ENCODE results near the gene DLGAP1. TPM values are rescaled to one million over a fixed set of nuclear protein-coding genes. Genes with fewer than 3 reads are reported as not detected.
A peak's percentile ranks its signal among the peaks of the same experiment; 100 is the strongest.

DLGAP1 gene
- total RNA-seq, 1 donor from 2014 or later: 18.5 TPM

- Mint-ChIP-seq H3K9me3 (peaks cover 22% of the 10 kb centered on the region), H3K4me1 (peaks cover 47% of the 10 kb centered on the region), H3K36me3 (peaks cover 67% of the 10 kb centered on the region), H3K4me3 (no peak overlapping the region), H3K27me3 (ENCODE audit: insufficient read depth, low read depth) (peaks cover 3% of the 10 kb centered on the region), H3K27ac (no peak overlapping the region)
- Histone ChIP-seq H3K36me3 (peaks cover 39% of the 10 kb centered on the region), H3K79me2 (ENCODE audit: low read depth) (peaks cover 71% of the 10 kb centered on the region), H3K4me1 (peaks cover 62% of the 10 kb centered on the region), H3K4me3 (no peak overlapping the region), H3K9me3 (ENCODE audit: low read depth) (no peaks in the 10 kb centered on the region), H2AFZ (replicated peaks) (no peak overlapping the region), H3K4me2 (peak overlapping the region; percentile 44), H3F3A (ENCODE audit: low read depth) (peaks cover 97% of the 10 kb centered on the region), H3K27ac (peak overlapping the region; percentile 59), H4K20me1 (ENCODE audit: low read depth) (peaks cover 84% of the 10 kb centered on the region), H3K9ac (no peak overlapping the region), H3K27me3 (no peaks in the 10 kb centered on the region)
- no peak for DNase-seq (ENCODE audit: low spot score)
- no peak for TF ChIP-seq EZH2phosphoT487 (IDR thresholded peaks at IDR 0.05)
Observed at GRCh38 chr18:3458952-3459853, 995.9 kb downstream of the DLGAP1 start.

- Histone ChIP-seq H3K27me3 (no peaks in the 10 kb centered on the region), H2AFZ (replicated peaks) (no peak overlapping the region), H3K4me1 (peaks cover 62% of the 10 kb centered on the region), H3K27ac (peak overlapping the region; percentile 59), H3K79me2 (ENCODE audit: low read depth) (peaks cover 79% of the 10 kb centered on the region), H3K9ac (no peak overlapping the region), H3F3A (ENCODE audit: low read depth) (peaks cover 97% of the 10 kb centered on the region), H3K9me3 (ENCODE audit: low read depth) (no peaks in the 10 kb centered on the region), H3K36me3 (peaks cover 39% of the 10 kb centered on the region), H4K20me1 (ENCODE audit: low read depth) (peaks cover 92% of the 10 kb centered on the region), H3K4me3 (no peak overlapping the region), H3K4me2 (peak overlapping the region; percentile 44)
- DNase-seq (ENCODE audit: low spot score): no peak
- H3K4me3 Mint-ChIP-seq: no peak overlapping the region
- no peak overlapping the region for H3K27ac Mint-ChIP-seq
- peaks cover 52% of the 10 kb centered on the region for H3K4me1 Mint-ChIP-seq
- peaks cover 22% of the 10 kb centered on the region for H3K9me3 Mint-ChIP-seq
- H3K36me3 Mint-ChIP-seq: peaks cover 65% of the 10 kb centered on the region
- TF ChIP-seq EZH2 (IDR thresholded peaks at IDR 0.05): no peak
- no peak for TF ChIP-seq EZH2phosphoT487 (IDR thresholded peaks at IDR 0.05)
- TF ChIP-seq, protein P1, sequence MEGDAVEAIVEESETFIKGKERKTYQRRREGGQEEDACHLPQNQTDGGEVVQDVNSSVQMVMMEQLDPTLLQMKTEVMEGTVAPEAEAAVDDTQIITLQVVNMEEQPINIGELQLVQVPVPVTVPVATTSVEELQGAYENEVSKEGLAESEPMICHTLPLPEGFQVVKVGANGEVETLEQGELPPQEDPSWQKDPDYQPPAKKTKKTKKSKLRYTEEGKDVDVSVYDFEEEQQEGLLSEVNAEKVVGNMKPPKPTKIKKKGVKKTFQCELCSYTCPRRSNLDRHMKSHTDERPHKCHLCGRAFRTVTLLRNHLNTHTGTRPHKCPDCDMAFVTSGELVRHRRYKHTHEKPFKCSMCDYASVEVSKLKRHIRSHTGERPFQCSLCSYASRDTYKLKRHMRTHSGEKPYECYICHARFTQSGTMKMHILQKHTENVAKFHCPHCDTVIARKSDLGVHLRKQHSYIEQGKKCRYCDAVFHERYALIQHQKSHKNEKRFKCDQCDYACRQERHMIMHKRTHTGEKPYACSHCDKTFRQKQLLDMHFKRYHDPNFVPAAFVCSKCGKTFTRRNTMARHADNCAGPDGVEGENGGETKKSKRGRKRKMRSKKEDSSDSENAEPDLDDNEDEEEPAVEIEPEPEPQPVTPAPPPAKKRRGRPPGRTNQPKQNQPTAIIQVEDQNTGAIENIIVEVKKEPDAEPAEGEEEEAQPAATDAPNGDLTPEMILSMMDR (IDR thresholded peaks at IDR 0.05): no peak
- H3K27me3 Mint-ChIP-seq (ENCODE audit: insufficient read depth, low read depth): peaks cover 3% of the 10 kb centered on the region
Observed at GRCh38 chr18:3458378-3458777, 996.7 kb downstream of the DLGAP1 start.

DNA sequence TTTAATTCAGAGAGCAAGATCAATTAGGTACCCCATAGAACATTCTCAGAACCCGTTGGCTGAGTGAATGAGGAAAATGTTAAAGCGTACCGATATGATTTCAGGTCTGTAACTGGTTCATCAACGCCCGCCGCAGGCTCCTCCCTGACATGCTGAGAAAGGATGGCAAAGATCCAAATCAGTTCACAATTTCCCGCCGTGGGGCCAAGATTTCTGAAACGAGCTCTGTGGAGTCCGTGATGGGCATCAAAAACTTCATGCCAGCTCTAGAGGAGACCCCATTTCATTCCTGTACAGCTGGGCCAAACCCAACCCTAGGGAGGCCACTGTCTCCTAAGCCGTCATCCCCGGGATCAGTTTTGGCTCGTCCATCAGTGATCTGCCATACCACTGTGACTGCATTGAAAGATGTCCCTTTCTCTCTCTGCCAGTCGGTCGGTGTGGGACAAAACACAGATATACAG is 997.8 kb downstream of the DLGAP1 start:
- peaks cover 71% of the 10 kb centered on the region for H3K36me3 Mint-ChIP-seq
- no peaks in the 10 kb centered on the region for H3K27me3 ChIP-seq
- peaks cover 50% of the 10 kb centered on the region for H3K4me1 Mint-ChIP-seq
- no peak for TF ChIP-seq EZH2phosphoT487 (IDR thresholded peaks at IDR 0.05)
- no peak for TF ChIP-seq EZH2 (IDR thresholded peaks at IDR 0.05)
- TF ChIP-seq, protein P1 (IDR thresholded peaks at IDR 0.05): no peak
- peaks cover 90% of the 10 kb centered on the region for H3K79me2 ChIP-seq (ENCODE audit: low read depth)
- H3F3A ChIP-seq (ENCODE audit: low read depth): peaks cover 97% of the 10 kb centered on the region
- H3K4me1 ChIP-seq: peaks cover 60% of the 10 kb centered on the region
- peaks cover 22% of the 10 kb centered on the region for H3K9me3 Mint-ChIP-seq
- H3K4me2 ChIP-seq: no peak overlapping the region
- H3K27ac Mint-ChIP-seq: no peak overlapping the region
- H3K9me3 ChIP-seq (ENCODE audit: low read depth): no peaks in the 10 kb centered on the region
- no peak for DNase-seq (ENCODE audit: low spot score)
- H3K27me3 Mint-ChIP-seq (ENCODE audit: insufficient read depth, low read depth): peaks cover 6% of the 10 kb centered on the region
- peaks cover 39% of the 10 kb centered on the region for H3K36me3 ChIP-seq
- H2AFZ ChIP-seq (replicated peaks): no peak overlapping the region
- H3K9ac ChIP-seq: no peak overlapping the region
- no peak overlapping the region for H3K4me3 Mint-ChIP-seq
- peak overlapping the region; percentile 93 for H3K27ac ChIP-seq
- peaks cover 100% of the 10 kb centered on the region for H4K20me1 ChIP-seq (ENCODE audit: low read depth)
- no peak overlapping the region for H3K4me3 ChIP-seq

- peaks cover 96% of the 10 kb centered on the region for H3K79me2 ChIP-seq (ENCODE audit: low read depth)
- no peaks in the 10 kb centered on the region for H3K9me3 ChIP-seq (ENCODE audit: low read depth)
- peaks cover 64% of the 10 kb centered on the region for H3K36me3 Mint-ChIP-seq
- no peak overlapping the region for H3K27ac Mint-ChIP-seq
- peaks cover 100% of the 10 kb centered on the region for H4K20me1 ChIP-seq (ENCODE audit: low read depth)
- peak overlapping the region; percentile 96 for H3K4me2 ChIP-seq
- H3K27ac ChIP-seq: peak overlapping the region; percentile 93
- no peak for DNase-seq (ENCODE audit: low spot score)
- peaks cover 6% of the 10 kb centered on the region for H3K27me3 Mint-ChIP-seq (ENCODE audit: insufficient read depth, low read depth)
- no peaks in the 10 kb centered on the region for H3K27me3 ChIP-seq
- H3K4me3 Mint-ChIP-seq: no peak overlapping the region
- H3K9me3 Mint-ChIP-seq: peaks cover 19% of the 10 kb centered on the region
- peaks cover 54% of the 10 kb centered on the region for H3K4me1 ChIP-seq
- H3K4me1 Mint-ChIP-seq: peaks cover 44% of the 10 kb centered on the region
- peak overlapping the region; percentile 81 for H3K4me3 ChIP-seq
- H2AFZ ChIP-seq (replicated peaks): no peak overlapping the region
- peaks cover 97% of the 10 kb centered on the region for H3F3A ChIP-seq (ENCODE audit: low read depth)
- peaks cover 39% of the 10 kb centered on the region for H3K36me3 ChIP-seq
- no peak for TF ChIP-seq EZH2phosphoT487 (IDR thresholded peaks at IDR 0.05)
- TF ChIP-seq EZH2 (IDR thresholded peaks at IDR 0.05): no peak
- TF ChIP-seq, protein P1 (IDR thresholded peaks at IDR 0.05): no peak
- no peak overlapping the region for H3K9ac ChIP-seq
Observed at GRCh38 chr18:3456686-3457069, 998.4 kb downstream of the DLGAP1 start.
